SK-N-SH (cell line): ENCODE data around the gene SPOCK1. TPM values are rescaled to one million over a fixed set of nuclear protein-coding genes. Genes with fewer than 3 reads are reported as not detected.

Experiments
- CTCF ChIA-PET: fragments of 300-600, 350-600 bp; formaldehyde crosslinking; extraction: SDS; loops from one replicate; lab custom pipeline; 2021; lab: Yijun Ruan, JAX
- POLR2A ChIA-PET: fragments of 350-600 bp; sonication (Branson Sonifier 250); formaldehyde crosslinking; extraction: SDS; loops from one replicate; lab custom pipeline; 2020; ENCODE audit warnings: antibody characterized with exemption, inconsistent platforms; lab: Yijun Ruan, JAX
- DNase-seq: peaks from one replicate; pipeline ENCODE4 v3.0.0; 2012
- H2AFZ ChIP-seq: fragments of 200-600 bp; sonication (generic); 2 replicates; pipeline ENCODE4 v1.8.1; 2016; ENCODE audit warnings: antibody characterized with exemption, mild to moderate bottlenecking, low read depth
- H3F3A ChIP-seq: fragments of 200-600 bp; sonication (generic); replicated peaks from 2 replicates; pipeline ENCODE3; 2016; ENCODE audit warnings: antibody characterized with exemption, mild to moderate bottlenecking; ENCODE audit not compliant: insufficient read depth
- H3K27ac ChIP-seq, 2 experiments: fragments of 200-500 bp in 1 of 2; fragments of 200-600 bp in 1 of 2; sonication (Bioruptor generic) in 1 of 2; sonication (generic), shearing (Covaris generic) in 1 of 2; 2 replicates each; pipeline versions ENCODE4 v1.5.1 to v1.6.1; 2014 to 2016; ENCODE audit warnings: low read depth in 2 of 2, inconsistent platforms in 1 of 2, low read length in 1 of 2, mild to moderate bottlenecking in 1 of 2, mixed read lengths in 1 of 2
- H3K27me3 ChIP-seq: fragments of 200-600 bp; sonication (generic), shearing (Covaris generic); 2 replicates; pipeline ENCODE4 v1.6.1; 2016; ENCODE audit warnings: mixed run types; ENCODE audit not compliant: insufficient read depth
- H3K36me3 ChIP-seq, 2 experiments: fragments of 200-500 bp in 1 of 2; fragments of 200-600 bp in 1 of 2; sonication (Bioruptor generic) in 1 of 2; sonication (generic) in 1 of 2; replicated peaks in 1 of 2; 2 replicates each; pipeline versions ENCODE3 to v1.5.1; 2014 to 2016; ENCODE audit warnings: low read length in 1 of 2, mild to moderate bottlenecking in 1 of 2; ENCODE audit not compliant: insufficient read depth in 2 of 2, control insufficient read depth in 1 of 2
- H3K4me1 ChIP-seq, 2 experiments: fragments of 200-500 bp in 1 of 2; fragments of 200-600 bp in 1 of 2; sonication (Bioruptor generic) in 1 of 2; sonication (generic), shearing (Covaris generic) in 1 of 2; 2 replicates each; pipeline versions ENCODE4 v1.5.1 to v1.6.1; 2014 to 2016; ENCODE audit warnings: low read depth in 1 of 2, low read length in 1 of 2, mixed run types in 1 of 2; ENCODE audit not compliant: insufficient read depth in 2 of 2, control insufficient read depth in 1 of 2
- H3K4me2 ChIP-seq: fragments of 200-600 bp; sonication (generic), shearing (Covaris generic); 2 replicates; pipeline ENCODE4 v1.6.1; 2017; ENCODE audit warnings: mixed run types
- H3K4me3 ChIP-seq, 2 experiments: fragments of 200-500 bp in 1 of 2; fragments of 200-600 bp in 1 of 2; sonication (Bioruptor generic) in 1 of 2; sonication (generic), shearing (Covaris generic) in 1 of 2; 2 replicates each; pipeline versions ENCODE4 v1.5.1 to v1.8.1; 2014 to 2016; ENCODE audit warnings: low read depth in 2 of 2, inconsistent platforms in 1 of 2, low read length in 1 of 2, mild to moderate bottlenecking in 1 of 2, mixed read lengths in 1 of 2, moderate library complexity in 1 of 2
- H3K79me2 ChIP-seq: fragments of 200-600 bp; sonication (generic); 2 replicates; pipeline ENCODE4 v1.8.1; 2017; ENCODE audit warnings: mild to moderate bottlenecking; ENCODE audit not compliant: insufficient read depth
- H3K9ac ChIP-seq: fragments of 200-600 bp; sonication (generic); 2 replicates; pipeline ENCODE4 v1.6.1; 2017; ENCODE audit warnings: mixed run types
- H3K9me2 ChIP-seq: fragments of 200-600 bp; sonication (generic); 2 replicates; pipeline ENCODE4 v1.6.1; 2017; ENCODE audit warnings: mixed run types
- H3K9me3 ChIP-seq: fragments of 200-600 bp; sonication (generic); 2 replicates; pipeline ENCODE4 v1.6.1; 2017; ENCODE audit warnings: mixed run types, mild to moderate bottlenecking, moderate library complexity
- H4K20me1 ChIP-seq: fragments of 200-600 bp; sonication (generic); 2 replicates; pipeline ENCODE4 v1.6.1; 2017; ENCODE audit warnings: mild to moderate bottlenecking, mixed run types; ENCODE audit not compliant: insufficient read depth
- CHD2 ChIP-seq: fragments of 150-350 bp; IDR thresholded peaks from 2 replicates; pipeline ENCODE4 v1.6.1; 2018; ENCODE audit warnings: low read length; ENCODE audit not compliant: partially characterized antibody
- FOSL2 ChIP-seq: IDR thresholded peaks from 2 replicates; pipeline ENCODE4 v1.4.0; 2012; ENCODE audit warnings: low read depth, mild to moderate bottlenecking, moderate library complexity, borderline replicate concordance
- FOXM1 ChIP-seq: IDR thresholded peaks from 2 replicates; pipeline ENCODE4 v1.4.0; 2012; ENCODE audit warnings: low read depth, mild to moderate bottlenecking
- GABPA ChIP-seq: IDR thresholded peaks from 2 replicates; pipeline ENCODE4 v1.4.0; 2012; ENCODE audit warnings: low read depth, mild to moderate bottlenecking
- GATA2 ChIP-seq: sonication (generic); formaldehyde crosslinking; IDR thresholded peaks from 2 replicates; pipeline ENCODE4 v1.5.0; 2020; ENCODE audit warnings: mild to moderate bottlenecking, missing genetic modification reagents
- MEF2A ChIP-seq: IDR thresholded peaks from 2 replicates; pipeline ENCODE4 v1.4.0; 2012; ENCODE audit warnings: low read depth, borderline replicate concordance
- POLR2AphosphoS5 ChIP-seq: IDR thresholded peaks from 2 replicates; pipeline ENCODE4 v1.6.1; 2012; ENCODE audit warnings: low read depth, low read length
- RAD21 ChIP-seq: IDR thresholded peaks from 2 replicates; pipeline ENCODE4 v1.6.1; 2012; ENCODE audit warnings: mild to moderate bottlenecking, low read length
- RCOR1 ChIP-seq: fragments of 150-350 bp; IDR thresholded peaks from 2 replicates; pipeline ENCODE4 v1.6.1; 2017; ENCODE audit warnings: antibody characterized with exemption, low read length
- RXRA ChIP-seq: IDR thresholded peaks from 2 replicates; pipeline ENCODE4 v1.4.0; 2012; ENCODE audit warnings: low read depth, mild to moderate bottlenecking, borderline replicate concordance
- SIN3A ChIP-seq: IDR thresholded peaks from 2 replicates; pipeline ENCODE4 v1.6.1; 2012; ENCODE audit warnings: low read depth, mild to moderate bottlenecking, low read length, moderate library complexity, borderline replicate concordance
- SMC3 ChIP-seq: IDR thresholded peaks from 2 replicates; pipeline ENCODE4 v1.6.1; 2012; ENCODE audit warnings: low read depth, low read length, improper control_type of control experiment
- TAF1 ChIP-seq: IDR thresholded peaks from 2 replicates; pipeline ENCODE4 v1.6.1; 2012; ENCODE audit warnings: low read depth, mild to moderate bottlenecking, low read length, moderate library complexity, borderline replicate concordance
- TCF12 ChIP-seq: IDR thresholded peaks from 2 replicates; pipeline ENCODE4 v1.4.0; 2012
- TEAD4 ChIP-seq: IDR thresholded peaks from 2 replicates; pipeline ENCODE4 v1.4.0; 2012; ENCODE audit warnings: mild to moderate bottlenecking, borderline replicate concordance; ENCODE audit not compliant: insufficient read depth
- WGBS: methylation state at CpG from one replicate; pipeline ENCODE4 v1.1.6; 2017; ENCODE audit warnings: low lambda C conversion rate; 5-methylcytosine and 5-hydroxymethylcytosine counted together
- polyA plus RNA-seq, 3 experiments: library from polyadenylated mRNA; depleted of rRNA; stranded (reverse); fragments of >200 nt; gene quantifications; 2 replicates each; pipeline ENCODE4 v1.2.3, GENCODE V29; 2012
- TF ChIP-seq, protein P1 (sequence below): fragments of 150-350 bp; IDR thresholded peaks from 2 replicates; pipeline ENCODE4 v1.6.1; 2016; ENCODE audit warnings: mild to moderate bottlenecking, low read depth, low read length
- TF ChIP-seq, protein P2 (sequence below): IDR thresholded peaks from 2 replicates; pipeline ENCODE4 v1.6.1; 2012; ENCODE audit warnings: mild to moderate bottlenecking, low read depth, low read length, moderate library complexity
- TF ChIP-seq, protein P3 (sequence below): IDR thresholded peaks from 2 replicates; pipeline ENCODE4 v1.4.0; 2012; ENCODE audit warnings: low read depth, borderline replicate concordance

The SPOCK1 gene
- polyA plus RNA-seq, 1 of the 3 experiments (the other 2 are of a cell fraction), result 11.3 TPM

DNA sequence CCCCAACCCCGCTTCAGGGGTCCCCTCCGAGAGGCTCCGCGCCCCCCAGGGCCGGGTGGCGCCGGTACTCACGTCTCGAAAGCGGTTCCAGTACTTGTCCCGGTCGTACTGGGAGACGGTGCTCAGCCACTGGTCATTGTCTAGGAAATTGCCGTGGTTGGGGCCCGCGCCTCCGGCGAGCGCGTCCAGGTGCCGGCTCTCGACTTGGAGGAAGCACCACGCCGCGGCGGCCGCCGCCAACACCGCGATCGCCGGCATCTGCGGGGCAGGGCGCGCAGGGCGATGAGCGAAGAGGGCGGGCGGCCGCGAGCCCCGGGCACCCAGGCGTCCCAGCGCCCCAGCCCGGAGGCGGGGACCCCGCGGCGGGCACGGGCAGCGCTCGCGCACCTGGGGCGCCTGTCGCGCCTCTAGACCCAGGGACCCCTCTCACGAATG lies 808 bp downstream of the SPOCK1 start:
- 14% methylated on average over 9 of the region's 57 CpGs for WGBS

More for the DNA sequence above, 808 bp downstream of the SPOCK1 start:
- Histone ChIP-seq H3K9me3 (no peaks in the 10 kb centered on the region), H2AFZ (peak overlapping the region; percentile 80), H3K27me3 (no peaks in the 10 kb centered on the region), H3K36me3 (no peaks in the 10 kb centered on the region), H3K4me3 (peak overlapping the region; percentile 54 to 77), H3K4me1 (peaks cover 6% of the 10 kb centered on the region in 2 experiments; a peak in 2 of 4 replicates), H4K20me1 (no peaks in the 10 kb centered on the region), H3K79me2 (peaks cover 56% of the 10 kb centered on the region), H3K4me2 (peak overlapping the region; percentile 81), H3K27ac (no peak overlapping the region; a peak in 1 of 4 replicates), H3K9ac (peak overlapping the region; percentile 67), H3K9me2 (no peaks in the 10 kb centered on the region), H3F3A (peaks cover 6% of the 10 kb centered on the region)
- POLR2A ChIA-PET, result no interaction called here
- CTCF ChIA-PET, result interaction anchor here (0.6 to 4.6 kb wide), 48 partner anchors 7 to 696 kb away, joined by 3 to 140 read pairs (median 4); no protein-coding TSS in a partner anchor
- peak; percentile 75 for DNase-seq
- TF ChIP-seq SMC3 (no peak), TAF1 (no peak), FOXM1 (no peak), TEAD4 (no peak), TCF12 (no peak), RAD21 (no peak), RCOR1 (no peak), GATA2 (CRISPR knock-in tag) (no peak), SIN3A (no peak), GABPA (no peak), POLR2AphosphoS5 (no peak), RXRA (no peak), FOSL2 (no peak), MEF2A (no peak), CHD2 (no peak)
- TF ChIP-seq, protein P1, sequence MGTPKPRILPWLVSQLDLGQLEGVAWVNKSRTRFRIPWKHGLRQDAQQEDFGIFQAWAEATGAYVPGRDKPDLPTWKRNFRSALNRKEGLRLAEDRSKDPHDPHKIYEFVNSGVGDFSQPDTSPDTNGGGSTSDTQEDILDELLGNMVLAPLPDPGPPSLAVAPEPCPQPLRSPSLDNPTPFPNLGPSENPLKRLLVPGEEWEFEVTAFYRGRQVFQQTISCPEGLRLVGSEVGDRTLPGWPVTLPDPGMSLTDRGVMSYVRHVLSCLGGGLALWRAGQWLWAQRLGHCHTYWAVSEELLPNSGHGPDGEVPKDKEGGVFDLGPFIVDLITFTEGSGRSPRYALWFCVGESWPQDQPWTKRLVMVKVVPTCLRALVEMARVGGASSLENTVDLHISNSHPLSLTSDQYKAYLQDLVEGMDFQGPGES, result no peak
- TF ChIP-seq, protein P2, sequence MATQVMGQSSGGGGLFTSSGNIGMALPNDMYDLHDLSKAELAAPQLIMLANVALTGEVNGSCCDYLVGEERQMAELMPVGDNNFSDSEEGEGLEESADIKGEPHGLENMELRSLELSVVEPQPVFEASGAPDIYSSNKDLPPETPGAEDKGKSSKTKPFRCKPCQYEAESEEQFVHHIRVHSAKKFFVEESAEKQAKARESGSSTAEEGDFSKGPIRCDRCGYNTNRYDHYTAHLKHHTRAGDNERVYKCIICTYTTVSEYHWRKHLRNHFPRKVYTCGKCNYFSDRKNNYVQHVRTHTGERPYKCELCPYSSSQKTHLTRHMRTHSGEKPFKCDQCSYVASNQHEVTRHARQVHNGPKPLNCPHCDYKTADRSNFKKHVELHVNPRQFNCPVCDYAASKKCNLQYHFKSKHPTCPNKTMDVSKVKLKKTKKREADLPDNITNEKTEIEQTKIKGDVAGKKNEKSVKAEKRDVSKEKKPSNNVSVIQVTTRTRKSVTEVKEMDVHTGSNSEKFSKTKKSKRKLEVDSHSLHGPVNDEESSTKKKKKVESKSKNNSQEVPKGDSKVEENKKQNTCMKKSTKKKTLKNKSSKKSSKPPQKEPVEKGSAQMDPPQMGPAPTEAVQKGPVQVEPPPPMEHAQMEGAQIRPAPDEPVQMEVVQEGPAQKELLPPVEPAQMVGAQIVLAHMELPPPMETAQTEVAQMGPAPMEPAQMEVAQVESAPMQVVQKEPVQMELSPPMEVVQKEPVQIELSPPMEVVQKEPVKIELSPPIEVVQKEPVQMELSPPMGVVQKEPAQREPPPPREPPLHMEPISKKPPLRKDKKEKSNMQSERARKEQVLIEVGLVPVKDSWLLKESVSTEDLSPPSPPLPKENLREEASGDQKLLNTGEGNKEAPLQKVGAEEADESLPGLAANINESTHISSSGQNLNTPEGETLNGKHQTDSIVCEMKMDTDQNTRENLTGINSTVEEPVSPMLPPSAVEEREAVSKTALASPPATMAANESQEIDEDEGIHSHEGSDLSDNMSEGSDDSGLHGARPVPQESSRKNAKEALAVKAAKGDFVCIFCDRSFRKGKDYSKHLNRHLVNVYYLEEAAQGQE, result no peak
- TF ChIP-seq, protein P3, sequence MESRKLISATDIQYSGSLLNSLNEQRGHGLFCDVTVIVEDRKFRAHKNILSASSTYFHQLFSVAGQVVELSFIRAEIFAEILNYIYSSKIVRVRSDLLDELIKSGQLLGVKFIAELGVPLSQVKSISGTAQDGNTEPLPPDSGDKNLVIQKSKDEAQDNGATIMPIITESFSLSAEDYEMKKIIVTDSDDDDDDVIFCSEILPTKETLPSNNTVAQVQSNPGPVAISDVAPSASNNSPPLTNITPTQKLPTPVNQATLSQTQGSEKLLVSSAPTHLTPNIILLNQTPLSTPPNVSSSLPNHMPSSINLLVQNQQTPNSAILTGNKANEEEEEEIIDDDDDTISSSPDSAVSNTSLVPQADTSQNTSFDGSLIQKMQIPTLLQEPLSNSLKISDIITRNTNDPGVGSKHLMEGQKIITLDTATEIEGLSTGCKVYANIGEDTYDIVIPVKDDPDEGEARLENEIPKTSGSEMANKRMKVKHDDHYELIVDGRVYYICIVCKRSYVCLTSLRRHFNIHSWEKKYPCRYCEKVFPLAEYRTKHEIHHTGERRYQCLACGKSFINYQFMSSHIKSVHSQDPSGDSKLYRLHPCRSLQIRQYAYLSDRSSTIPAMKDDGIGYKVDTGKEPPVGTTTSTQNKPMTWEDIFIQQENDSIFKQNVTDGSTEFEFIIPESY, result no peak
- TF ChIP-seq, all 33 proteins: peak for 0
